AG09319 (cell line): ENCODE measurements around the gene PDZD7.

ENCODE experiments used
- DNase-seq: peaks from one replicate; pipeline ENCODE4 v3.0.0-alpha.2; 2010; ENCODE audit warnings: low read depth; ENCODE audit errors: extremely low read depth
- CTCF ChIP-seq: IDR thresholded peaks from 2 replicates; pipeline ENCODE4 v1.5.1; 2011; ENCODE audit warnings: low read depth, mild to moderate bottlenecking, inconsistent platforms, low read length, moderate library complexity

The PDZD7 gene

GRCh38 chr10:101060951-101061623 is 30.2 kb upstream of the PDZD7 start:
- TF ChIP-seq CTCF = no peak
- peak; percentile 90 for DNase-seq

GRCh38 chr10:101060036-101060950 is 29.4 kb upstream of the PDZD7 start:
- TF ChIP-seq CTCF = peak; percentile 92
- peak; percentile 86 for DNase-seq

DNA sequence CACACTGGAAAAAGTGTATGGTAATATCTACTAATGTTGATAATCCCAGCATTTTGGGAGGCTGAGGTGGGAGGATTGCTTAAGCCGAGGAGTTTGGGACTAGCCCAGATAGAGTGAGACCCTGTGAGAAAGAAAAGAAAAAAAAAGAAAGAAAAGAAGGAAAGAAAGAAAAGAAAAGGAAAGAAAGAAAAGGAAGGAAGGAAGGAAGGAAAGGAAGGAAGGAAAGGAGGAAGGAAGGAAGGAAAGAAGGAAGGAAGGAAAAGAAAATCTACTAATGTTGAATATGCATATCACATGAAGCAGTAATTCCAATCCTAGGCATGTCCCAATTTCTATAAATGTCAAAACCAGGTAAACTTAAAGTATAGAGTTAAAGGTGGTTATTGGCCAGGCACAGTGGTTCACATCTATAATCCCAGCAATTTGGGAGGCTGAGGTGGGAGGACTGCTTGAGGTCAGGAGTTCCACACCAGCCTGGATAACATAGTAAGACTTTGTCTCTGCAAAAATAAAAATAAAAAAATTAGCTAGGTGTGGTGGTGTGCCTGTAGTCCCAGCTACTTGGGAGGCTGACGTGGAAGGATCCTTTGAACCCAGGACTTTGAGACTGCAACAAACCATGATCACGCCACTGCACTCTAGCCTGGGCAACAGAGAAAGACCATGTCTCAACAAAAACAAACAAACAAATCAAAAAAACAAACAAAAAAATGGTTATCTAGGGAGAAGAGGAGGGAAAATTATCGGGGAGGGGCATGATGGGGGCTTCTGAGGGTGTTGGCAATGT is 25.6 kb upstream of the PDZD7 start:
- DNase-seq = no peak
- TF ChIP-seq CTCF = no peak

- DNase-seq = no peak
- TF ChIP-seq CTCF = no peak
These were observed 24.5 kb upstream of the PDZD7 start for GRCh38 chr10:101055411-101055810.

- no peak for DNase-seq
- TF ChIP-seq CTCF = no peak
These were observed 23.9 kb upstream of the PDZD7 start for GRCh38 chr10:101054876-101055275.

GRCh38 chr10:101054351-101054750 is 23.4 kb upstream of the PDZD7 start:
- no peak for TF ChIP-seq CTCF
- DNase-seq = no peak

DNA sequence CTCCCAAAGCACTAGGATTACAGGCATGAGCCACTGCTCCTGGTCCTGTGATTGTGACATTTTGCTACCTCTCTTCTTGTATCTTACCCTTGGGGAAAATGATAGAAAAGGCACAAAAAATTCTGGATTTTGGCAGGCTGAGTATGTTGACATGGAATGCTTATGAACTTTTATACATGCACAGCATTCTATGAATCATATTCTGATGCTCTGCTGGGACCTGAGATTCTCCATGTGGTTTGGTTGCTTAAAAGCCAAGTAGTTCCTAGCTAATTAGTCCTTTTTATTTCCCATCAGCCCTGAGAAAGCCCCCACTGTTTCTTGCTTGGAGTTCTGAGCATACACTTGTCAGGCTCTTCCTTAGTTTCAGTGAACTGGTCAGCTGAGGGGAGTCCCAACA is 22.6 kb upstream of the PDZD7 start:
- no peak for DNase-seq
- no peak for TF ChIP-seq CTCF
